K562 (cell line): ENCODE measurements around the gene ERFL. TPM values are rescaled to one million over a fixed set of nuclear protein-coding genes. Genes with fewer than 3 reads are reported as not detected.
A peak's percentile ranks its signal among the peaks of the same experiment; 100 is the strongest.

ENCODE experiments used
- CBFA2T3 ChIP-seq: fragments of 450-650 bp; IDR thresholded peaks from 2 replicates; pipeline ENCODE4 v1.6.1; 2017
- ELF4 ChIP-seq: fragments of 450-650 bp; formaldehyde crosslinking; IDR thresholded peaks from 2 replicates; pipeline ENCODE4 v1.4.0; 2022; ENCODE audit warnings: missing genetic modification characterization
- ETV6 ChIP-seq, 3 experiments: fragments of 150-350 bp in 1 of 3; sonication (generic) in 1 of 3; formaldehyde crosslinking in 1 of 3; IDR thresholded peaks; 2 replicates each; pipeline versions ENCODE4 v1.6.1 to v1.8.0; 2014 to 2022; ENCODE audit warnings: borderline replicate concordance in 2 of 3, low read depth in 2 of 3, antibody characterized with exemption in 1 of 3, low read length in 1 of 3, mild to moderate bottlenecking in 1 of 3, missing genetic modification reagents in 1 of 3
- FIP1L1 ChIP-seq: fragments of 200-400 bp; formaldehyde crosslinking; IDR thresholded peaks from 2 replicates; pipeline ENCODE4 v1.6.1; 2018; ENCODE audit warnings: mild to moderate bottlenecking, low read depth, low read length; ENCODE audit not compliant: poor library complexity, severe bottlenecking
- FOXK1 ChIP-seq: sonication (generic); formaldehyde crosslinking; IDR thresholded peaks from 2 replicates; pipeline ENCODE4 v1.8.0; 2022; ENCODE audit warnings: missing genetic modification reagents, mild to moderate bottlenecking, borderline replicate concordance
- FOXP1 ChIP-seq: sonication (generic); formaldehyde crosslinking; IDR thresholded peaks from 2 replicates; pipeline ENCODE4 v1.8.0; 2022; ENCODE audit warnings: mild to moderate bottlenecking, missing genetic modification reagents
- KDM4B ChIP-seq, 2 experiments: fragments of 450-650 bp in 1 of 2; sonication (generic) in 1 of 2; IDR thresholded peaks; 2 replicates each; pipeline ENCODE4 v1.6.1; 2016 to 2017; ENCODE audit warnings: borderline replicate concordance in 2 of 2, antibody characterized with exemption in 1 of 2, low read depth in 1 of 2, mild to moderate bottlenecking in 1 of 2
- KLF13 ChIP-seq: fragments of 450-650 bp; IDR thresholded peaks from 2 replicates; pipeline ENCODE4 v1.6.1; 2016; ENCODE audit warnings: missing genetic modification characterization, low read depth, mild to moderate bottlenecking, missing compliant biosample characterization, moderate library complexity, borderline replicate concordance
- LEF1 ChIP-seq: fragments of 450-650 bp; IDR thresholded peaks from 2 replicates; pipeline ENCODE4 v1.6.1; 2016; ENCODE audit warnings: mild to moderate bottlenecking
- NONO ChIP-seq, 2 experiments: fragments of 200-400 bp in 1 of 2; fragments of 450-650 bp in 1 of 2; formaldehyde crosslinking in 1 of 2; IDR thresholded peaks; 2 replicates each; pipeline ENCODE4 v1.6.1; 2017; ENCODE audit warnings: low read depth in 2 of 2, mild to moderate bottlenecking in 2 of 2, moderate library complexity in 2 of 2, low read length in 1 of 2
- SIRT6 ChIP-seq: IDR thresholded peaks from one replicate; pipeline ENCODE4 v1.6.1; 2012; ENCODE audit warnings: low read depth, mild to moderate bottlenecking, control low read depth, inconsistent platforms, low read length, moderate library complexity
- SMARCE1 ChIP-seq: fragments of 450-650 bp; IDR thresholded peaks from 2 replicates; pipeline ENCODE4 v1.7.1; 2016; ENCODE audit warnings: mild to moderate bottlenecking
- TAF1 ChIP-seq: IDR thresholded peaks from 2 replicates; pipeline ENCODE4 v1.6.1; 2011; ENCODE audit warnings: mild to moderate bottlenecking, low read length, moderate library complexity; ENCODE audit not compliant: insufficient read depth, control insufficient read depth, severe bottlenecking; ENCODE audit errors: extremely low read depth
- ZBTB1 ChIP-seq: sonication (generic); formaldehyde crosslinking; IDR thresholded peaks from 2 replicates; pipeline ENCODE4 v1.8.1; 2023; ENCODE audit warnings: missing genetic modification reagents, low read depth, mild to moderate bottlenecking, borderline replicate concordance
- ZC3H8 ChIP-seq: fragments of 450-650 bp; IDR thresholded peaks from 2 replicates; pipeline ENCODE4 v1.6.1; 2017
- ZFX ChIP-seq: sonication (generic); formaldehyde crosslinking; IDR thresholded peaks from 2 replicates; pipeline ENCODE4 v1.8.0; 2022; ENCODE audit warnings: mild to moderate bottlenecking, missing genetic modification reagents, moderate library complexity
- ZNF347 ChIP-seq: fragments of 450-650 bp; formaldehyde crosslinking; IDR thresholded peaks from 2 replicates; pipeline ENCODE4 v1.4.0; 2020; ENCODE audit warnings: low read depth, mild to moderate bottlenecking, moderate library complexity
- ZNF444 ChIP-seq: fragments of 250-450 bp; sonication (Bioruptor Pico); IDR thresholded peaks from 2 replicates; pipeline ENCODE4 v1.4.0; 2020; ENCODE audit warnings: mild to moderate bottlenecking, moderate library complexity
- polyA plus RNA-seq, 8 experiments: library from polyadenylated mRNA; depleted of rRNA in 4 of 8; stranded (reverse) in 5 of 8; unstranded in 3 of 8; fragments of >200 nt; fragmentation: Nextera tagmentation in 2 of 8; fragmentation: Illumina TruSeq in 1 of 8; extraction: Ambion mirVana in 2 of 8; extraction: Trizol in 1 of 8; gene quantifications; 2 replicates each; pipeline versions ENCODE4 v1.2.1 to v1.2.3, GENCODE V29; 2011 to 2014; ENCODE audit warnings: inconsistent platforms in 1 of 8, missing spikeins in 1 of 8
- total RNA-seq, 7 experiments: library from RNA; depleted of rRNA in 6 of 7; stranded (reverse); fragments of >200 nt in 6 of 7; fragmentation: Illumina TruSeq in 2 of 7; extraction: Trizol in 2 of 7; gene quantifications; 2 replicates each; pipeline versions ENCODE4 v1.2.1 to v1.2.3, GENCODE V29; 2011 to 2021; ENCODE audit warnings: low replicate concordance in 1 of 7
- TF ChIP-seq, protein P1 (sequence below): sonication (generic); formaldehyde crosslinking; IDR thresholded peaks from 2 replicates; pipeline ENCODE4 v1.4.0; 2020; ENCODE audit warnings: mild to moderate bottlenecking, missing genetic modification reagents
- TF ChIP-seq, protein P2 (sequence below): sonication (generic); formaldehyde crosslinking; IDR thresholded peaks from 2 replicates; pipeline ENCODE4 v1.8.0; 2022; ENCODE audit warnings: mild to moderate bottlenecking, missing genetic modification reagents
- TF ChIP-seq, protein P3 (sequence below): fragments of 250-450 bp; sonication (Bioruptor Pico); IDR thresholded peaks from 2 replicates; pipeline ENCODE4 v1.8.0; 2021; ENCODE audit warnings: mild to moderate bottlenecking, moderate library complexity

The ERFL gene
- total and polyA plus RNA-seq, 9 of the 15 experiments (the other 6 are each of a cell fraction or from before 2014, with no cell fraction given) = 0.07 to 0.75 (median 0.32) TPM; not detected in 4

DNA sequence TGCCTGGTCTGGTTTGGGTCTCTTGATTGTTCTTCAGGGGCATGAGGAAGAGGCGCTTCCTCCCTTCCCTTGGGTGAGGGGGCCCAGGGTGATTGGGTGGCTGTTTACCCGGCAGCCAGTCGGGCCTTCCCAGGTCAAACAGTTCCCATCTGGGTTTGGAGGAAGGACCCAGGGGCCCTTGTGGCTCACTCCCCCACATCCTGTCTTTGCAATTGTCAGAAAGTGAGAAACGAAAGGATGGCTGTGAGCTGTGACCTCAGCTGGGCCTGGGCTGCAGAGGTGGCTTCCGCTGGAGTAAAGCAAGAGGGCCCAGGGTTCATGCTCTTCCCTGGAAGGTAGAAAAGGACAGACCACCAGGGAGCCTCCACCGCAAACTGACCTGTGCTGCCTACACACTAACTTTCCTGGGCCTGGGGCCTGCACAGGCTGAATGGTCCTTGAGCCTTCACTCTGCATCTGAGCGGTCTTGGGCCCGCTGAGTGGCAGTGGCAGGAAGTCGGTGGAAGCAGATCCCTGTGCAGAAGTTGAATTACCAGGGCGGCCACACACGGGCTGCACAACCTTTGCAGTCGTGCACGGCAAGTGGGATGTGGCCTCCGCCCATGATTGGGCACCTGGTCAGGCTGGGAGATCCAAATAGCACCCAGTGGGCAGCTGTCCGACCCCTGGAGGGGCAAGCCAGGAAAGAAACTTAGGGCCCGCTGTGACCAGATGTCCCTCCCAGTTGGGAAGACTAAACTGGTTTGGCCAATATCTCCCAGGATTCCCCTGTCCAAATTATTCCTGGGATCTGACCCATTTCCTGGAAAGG lies 56.5 kb downstream of the ERFL start (continued):
- TF ChIP-seq FIP1L1 = no peak
- 0 out of 2 replicates have a peak, but pooled peaks have one; percentile 41 for TF ChIP-seq FOXK1 (CRISPR knock-in tag)
- TF ChIP-seq ETV6 (IDR thresholded peaks at IDR 0.05; ENCODE audit: borderline replicate concordance in 1 of 2, low read depth in 2 of 2, low read length in 1 of 2) = no peak
- no peak for TF ChIP-seq ETV6 (CRISPR knock-in tag; IDR thresholded peaks at IDR 0.05; ENCODE audit: borderline replicate concordance)
- no peak for TF ChIP-seq TAF1
- no peak for TF ChIP-seq SMARCE1
- TF ChIP-seq, protein P1, sequence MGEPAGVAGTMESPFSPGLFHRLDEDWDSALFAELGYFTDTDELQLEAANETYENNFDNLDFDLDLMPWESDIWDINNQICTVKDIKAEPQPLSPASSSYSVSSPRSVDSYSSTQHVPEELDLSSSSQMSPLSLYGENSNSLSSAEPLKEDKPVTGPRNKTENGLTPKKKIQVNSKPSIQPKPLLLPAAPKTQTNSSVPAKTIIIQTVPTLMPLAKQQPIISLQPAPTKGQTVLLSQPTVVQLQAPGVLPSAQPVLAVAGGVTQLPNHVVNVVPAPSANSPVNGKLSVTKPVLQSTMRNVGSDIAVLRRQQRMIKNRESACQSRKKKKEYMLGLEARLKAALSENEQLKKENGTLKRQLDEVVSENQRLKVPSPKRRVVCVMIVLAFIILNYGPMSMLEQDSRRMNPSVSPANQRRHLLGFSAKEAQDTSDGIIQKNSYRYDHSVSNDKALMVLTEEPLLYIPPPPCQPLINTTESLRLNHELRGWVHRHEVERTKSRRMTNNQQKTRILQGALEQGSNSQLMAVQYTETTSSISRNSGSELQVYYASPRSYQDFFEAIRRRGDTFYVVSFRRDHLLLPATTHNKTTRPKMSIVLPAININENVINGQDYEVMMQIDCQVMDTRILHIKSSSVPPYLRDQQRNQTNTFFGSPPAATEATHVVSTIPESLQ (CRISPR knock-in tag) = no peak
- no peak for TF ChIP-seq ELF4 (CRISPR knock-in tag)
- TF ChIP-seq KLF13 = no peak
- TF ChIP-seq ZFX (CRISPR knock-in tag) = peak; percentile 27
- 0 out of 2 replicates have a peak, but pooled peaks have one; percentile 6 for TF ChIP-seq ZNF347 (CRISPR knock-in tag)
- no peak for TF ChIP-seq CBFA2T3
- TF ChIP-seq FOXP1 (CRISPR knock-in tag) = no peak
- TF ChIP-seq, protein P2, sequence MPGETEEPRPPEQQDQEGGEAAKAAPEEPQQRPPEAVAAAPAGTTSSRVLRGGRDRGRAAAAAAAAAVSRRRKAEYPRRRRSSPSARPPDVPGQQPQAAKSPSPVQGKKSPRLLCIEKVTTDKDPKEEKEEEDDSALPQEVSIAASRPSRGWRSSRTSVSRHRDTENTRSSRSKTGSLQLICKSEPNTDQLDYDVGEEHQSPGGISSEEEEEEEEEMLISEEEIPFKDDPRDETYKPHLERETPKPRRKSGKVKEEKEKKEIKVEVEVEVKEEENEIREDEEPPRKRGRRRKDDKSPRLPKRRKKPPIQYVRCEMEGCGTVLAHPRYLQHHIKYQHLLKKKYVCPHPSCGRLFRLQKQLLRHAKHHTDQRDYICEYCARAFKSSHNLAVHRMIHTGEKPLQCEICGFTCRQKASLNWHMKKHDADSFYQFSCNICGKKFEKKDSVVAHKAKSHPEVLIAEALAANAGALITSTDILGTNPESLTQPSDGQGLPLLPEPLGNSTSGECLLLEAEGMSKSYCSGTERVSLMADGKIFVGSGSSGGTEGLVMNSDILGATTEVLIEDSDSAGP (CRISPR knock-in tag) = no peak
- TF ChIP-seq ZBTB1 (CRISPR knock-in tag) = no peak
- no peak for TF ChIP-seq KDM4B (IDR thresholded peaks at IDR 0.05; ENCODE audit: borderline replicate concordance in 2 of 2, low read depth in 1 of 2)
- no peak for TF ChIP-seq NONO (IDR thresholded peaks at IDR 0.05; ENCODE audit: low read depth in 2 of 2, low read length in 1 of 2)
- TF ChIP-seq, protein P3, sequence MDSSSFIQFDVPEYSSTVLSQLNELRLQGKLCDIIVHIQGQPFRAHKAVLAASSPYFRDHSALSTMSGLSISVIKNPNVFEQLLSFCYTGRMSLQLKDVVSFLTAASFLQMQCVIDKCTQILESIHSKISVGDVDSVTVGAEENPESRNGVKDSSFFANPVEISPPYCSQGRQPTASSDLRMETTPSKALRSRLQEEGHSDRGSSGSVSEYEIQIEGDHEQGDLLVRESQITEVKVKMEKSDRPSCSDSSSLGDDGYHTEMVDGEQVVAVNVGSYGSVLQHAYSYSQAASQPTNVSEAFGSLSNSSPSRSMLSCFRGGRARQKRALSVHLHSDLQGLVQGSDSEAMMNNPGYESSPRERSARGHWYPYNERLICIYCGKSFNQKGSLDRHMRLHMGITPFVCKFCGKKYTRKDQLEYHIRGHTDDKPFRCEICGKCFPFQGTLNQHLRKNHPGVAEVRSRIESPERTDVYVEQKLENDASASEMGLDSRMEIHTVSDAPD (CRISPR knock-in tag) = no peak
- no peak for TF ChIP-seq ZC3H8
- peak; percentile 65 for TF ChIP-seq SIRT6
- TF ChIP-seq ZNF444 (CRISPR knock-in tag) = no peak
- no peak for TF ChIP-seq LEF1
